ENCODE data around the gene RGMA. TPM values are rescaled to one million over a fixed set of nuclear protein-coding genes. Genes with fewer than 3 reads are reported as not detected.

The RGMA gene
- total and polyA plus RNA-seq, 10 of the 15 experiments (the other 5 are each of a cell fraction or from before 2014, with no cell fraction given), result not detected

DNA sequence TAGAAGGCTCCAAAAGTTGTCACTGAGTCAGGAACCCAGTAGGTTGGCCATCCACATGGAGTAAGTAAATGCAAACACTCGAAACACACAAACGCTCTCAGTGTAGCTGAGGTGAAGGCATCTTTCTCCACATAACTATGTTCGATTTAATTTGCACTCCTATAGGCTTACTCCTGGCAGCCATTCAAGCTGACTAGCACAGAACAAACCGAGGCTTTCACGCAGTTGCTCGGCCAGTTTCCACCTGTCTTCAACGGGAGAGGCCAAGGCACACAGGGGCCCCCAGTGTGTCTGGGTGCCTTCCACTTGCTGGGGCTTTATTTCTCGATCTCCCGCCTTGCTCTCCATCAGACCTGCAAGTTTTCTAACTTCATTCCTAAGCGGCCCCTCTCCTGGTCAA is 18.9 kb downstream of the RGMA start (continued):
- TF ChIP-seq, protein P1, sequence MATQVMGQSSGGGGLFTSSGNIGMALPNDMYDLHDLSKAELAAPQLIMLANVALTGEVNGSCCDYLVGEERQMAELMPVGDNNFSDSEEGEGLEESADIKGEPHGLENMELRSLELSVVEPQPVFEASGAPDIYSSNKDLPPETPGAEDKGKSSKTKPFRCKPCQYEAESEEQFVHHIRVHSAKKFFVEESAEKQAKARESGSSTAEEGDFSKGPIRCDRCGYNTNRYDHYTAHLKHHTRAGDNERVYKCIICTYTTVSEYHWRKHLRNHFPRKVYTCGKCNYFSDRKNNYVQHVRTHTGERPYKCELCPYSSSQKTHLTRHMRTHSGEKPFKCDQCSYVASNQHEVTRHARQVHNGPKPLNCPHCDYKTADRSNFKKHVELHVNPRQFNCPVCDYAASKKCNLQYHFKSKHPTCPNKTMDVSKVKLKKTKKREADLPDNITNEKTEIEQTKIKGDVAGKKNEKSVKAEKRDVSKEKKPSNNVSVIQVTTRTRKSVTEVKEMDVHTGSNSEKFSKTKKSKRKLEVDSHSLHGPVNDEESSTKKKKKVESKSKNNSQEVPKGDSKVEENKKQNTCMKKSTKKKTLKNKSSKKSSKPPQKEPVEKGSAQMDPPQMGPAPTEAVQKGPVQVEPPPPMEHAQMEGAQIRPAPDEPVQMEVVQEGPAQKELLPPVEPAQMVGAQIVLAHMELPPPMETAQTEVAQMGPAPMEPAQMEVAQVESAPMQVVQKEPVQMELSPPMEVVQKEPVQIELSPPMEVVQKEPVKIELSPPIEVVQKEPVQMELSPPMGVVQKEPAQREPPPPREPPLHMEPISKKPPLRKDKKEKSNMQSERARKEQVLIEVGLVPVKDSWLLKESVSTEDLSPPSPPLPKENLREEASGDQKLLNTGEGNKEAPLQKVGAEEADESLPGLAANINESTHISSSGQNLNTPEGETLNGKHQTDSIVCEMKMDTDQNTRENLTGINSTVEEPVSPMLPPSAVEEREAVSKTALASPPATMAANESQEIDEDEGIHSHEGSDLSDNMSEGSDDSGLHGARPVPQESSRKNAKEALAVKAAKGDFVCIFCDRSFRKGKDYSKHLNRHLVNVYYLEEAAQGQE (IDR thresholded peaks at IDR 0.05; ENCODE audit: low read depth, low read length), result no peak
- TF ChIP-seq, protein P2, sequence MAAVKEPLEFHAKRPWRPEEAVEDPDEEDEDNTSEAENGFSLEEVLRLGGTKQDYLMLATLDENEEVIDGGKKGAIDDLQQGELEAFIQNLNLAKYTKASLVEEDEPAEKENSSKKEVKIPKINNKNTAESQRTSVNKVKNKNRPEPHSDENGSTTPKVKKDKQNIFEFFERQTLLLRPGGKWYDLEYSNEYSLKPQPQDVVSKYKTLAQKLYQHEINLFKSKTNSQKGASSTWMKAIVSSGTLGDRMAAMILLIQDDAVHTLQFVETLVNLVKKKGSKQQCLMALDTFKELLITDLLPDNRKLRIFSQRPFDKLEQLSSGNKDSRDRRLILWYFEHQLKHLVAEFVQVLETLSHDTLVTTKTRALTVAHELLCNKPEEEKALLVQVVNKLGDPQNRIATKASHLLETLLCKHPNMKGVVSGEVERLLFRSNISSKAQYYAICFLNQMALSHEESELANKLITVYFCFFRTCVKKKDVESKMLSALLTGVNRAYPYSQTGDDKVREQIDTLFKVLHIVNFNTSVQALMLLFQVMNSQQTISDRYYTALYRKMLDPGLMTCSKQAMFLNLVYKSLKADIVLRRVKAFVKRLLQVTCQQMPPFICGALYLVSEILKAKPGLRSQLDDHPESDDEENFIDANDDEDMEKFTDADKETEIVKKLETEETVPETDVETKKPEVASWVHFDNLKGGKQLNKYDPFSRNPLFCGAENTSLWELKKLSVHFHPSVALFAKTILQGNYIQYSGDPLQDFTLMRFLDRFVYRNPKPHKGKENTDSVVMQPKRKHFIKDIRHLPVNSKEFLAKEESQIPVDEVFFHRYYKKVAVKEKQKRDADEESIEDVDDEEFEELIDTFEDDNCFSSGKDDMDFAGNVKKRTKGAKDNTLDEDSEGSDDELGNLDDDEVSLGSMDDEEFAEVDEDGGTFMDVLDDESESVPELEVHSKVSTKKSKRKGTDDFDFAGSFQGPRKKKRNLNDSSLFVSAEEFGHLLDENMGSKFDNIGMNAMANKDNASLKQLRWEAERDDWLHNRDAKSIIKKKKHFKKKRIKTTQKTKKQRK (IDR thresholded peaks at IDR 0.05; ENCODE audit: low read depth, low read length), result no peak
- no peak for TF ChIP-seq EGR1 (IDR thresholded peaks at IDR 0.05; ENCODE audit: borderline replicate concordance in 1 of 2, low read depth in 2 of 2, low read length in 2 of 2)

DNA sequence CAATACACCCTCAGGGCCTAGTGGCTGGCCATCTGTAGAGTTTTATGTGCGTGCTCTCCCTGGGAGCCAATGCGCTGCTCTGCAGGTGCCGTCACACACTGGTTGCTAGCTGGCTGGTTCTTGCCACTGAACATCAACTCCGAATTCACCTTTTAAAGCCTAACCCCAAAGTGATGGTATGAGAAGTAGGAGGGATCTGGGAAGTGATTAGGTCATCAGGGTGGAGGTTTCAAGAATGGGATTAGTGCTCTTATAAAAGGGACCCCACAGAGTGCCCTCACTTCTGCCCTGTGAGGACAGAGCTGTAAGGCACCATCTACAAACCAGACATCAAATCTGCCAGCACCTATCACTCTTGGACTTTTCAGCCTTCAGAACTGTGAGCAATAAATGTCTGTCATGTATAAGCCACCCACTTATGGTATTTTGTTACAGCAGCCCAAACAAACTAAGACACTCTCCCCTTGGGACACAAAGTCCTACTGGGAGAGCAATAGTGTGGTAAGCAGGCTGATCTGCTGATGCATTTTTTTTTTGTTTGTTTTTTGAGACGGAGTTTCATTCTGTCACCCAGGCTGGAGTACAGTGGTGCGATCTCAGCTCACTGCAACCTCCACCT is 20.3 kb downstream of the RGMA start:
- DNase-seq (ENCODE audit: low read depth, low spot score) (no peak), ATAC-seq (no peak), FAIRE-seq (no peak)
- BruUV-seq (replicated peaks), result no TSS peak
- Histone ChIP-seq H3K4me3 (no peak overlapping the region), H3K27ac (ENCODE audit: control insufficient read depth, insufficient read depth) (no peak overlapping the region), H3K27me3 (replicated peaks in 1 of 2; ENCODE audit: control insufficient read depth in 2 of 2, insufficient read depth in 2 of 2, low read length in 1 of 2) (peaks cover 6 to 17% of the 10 kb centered on the region in 2 experiments), H3K36me3 (ENCODE audit: control insufficient read depth in 2 of 2, insufficient read depth in 2 of 2, low read length in 1 of 2) (no peaks in the 10 kb centered on the region), H2AFZ (ENCODE audit: control insufficient read depth, low read depth, low read length) (no peak overlapping the region), H3K4me2 (ENCODE audit: control insufficient read depth, insufficient read depth) (no peak overlapping the region), H3K9me3 (replicated peaks; ENCODE audit: control insufficient read depth, insufficient read depth, low read length) (no peaks in the 10 kb centered on the region), H3K4me1 (ENCODE audit: control insufficient read depth, insufficient read depth, low read length) (no peaks in the 10 kb centered on the region), H3K79me2 (ENCODE audit: control insufficient read depth, insufficient read depth, low read length) (no peaks in the 10 kb centered on the region), H3K9ac (ENCODE audit: control insufficient read depth, insufficient read depth, low read length) (no peak overlapping the region), H4K20me1 (ENCODE audit: control insufficient read depth, insufficient read depth) (no peaks in the 10 kb centered on the region)
- ChIA-PET POLR2A (no interaction called here), RAD21 (ENCODE audit: unreplicated experiment) (no interaction called here), CTCF (no interaction called here), SMC1A (ENCODE audit: uncharacterized antibody, unreplicated experiment) (interaction anchor here (0.9 kb wide), 1 partner anchor 9 kb away, joined by 3 read pairs; no protein-coding TSS in a partner anchor)
- intact Hi-C loops (cut with micrococcal nuclease; ENCODE audit: unreplicated experiment) (no loop called here), in situ Hi-C loops (cut with MboI) (no loop called here)
- WGBS (ENCODE audit: insufficient coverage, insufficient replicate concordance, low lambda C conversion rate, missing lambda C conversion rate), result 45% methylated on average over 6 of the region's 6 CpGs
- TF ChIP-seq, protein P3, sequence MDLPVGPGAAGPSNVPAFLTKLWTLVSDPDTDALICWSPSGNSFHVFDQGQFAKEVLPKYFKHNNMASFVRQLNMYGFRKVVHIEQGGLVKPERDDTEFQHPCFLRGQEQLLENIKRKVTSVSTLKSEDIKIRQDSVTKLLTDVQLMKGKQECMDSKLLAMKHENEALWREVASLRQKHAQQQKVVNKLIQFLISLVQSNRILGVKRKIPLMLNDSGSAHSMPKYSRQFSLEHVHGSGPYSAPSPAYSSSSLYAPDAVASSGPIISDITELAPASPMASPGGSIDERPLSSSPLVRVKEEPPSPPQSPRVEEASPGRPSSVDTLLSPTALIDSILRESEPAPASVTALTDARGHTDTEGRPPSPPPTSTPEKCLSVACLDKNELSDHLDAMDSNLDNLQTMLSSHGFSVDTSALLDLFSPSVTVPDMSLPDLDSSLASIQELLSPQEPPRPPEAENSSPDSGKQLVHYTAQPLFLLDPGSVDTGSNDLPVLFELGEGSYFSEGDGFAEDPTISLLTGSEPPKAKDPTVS (IDR thresholded peaks at IDR 0.05; ENCODE audit: low read depth, low read length), result no peak
- TF ChIP-seq WRNIP1 (IDR thresholded peaks at IDR 0.05; ENCODE audit: borderline replicate concordance, low read depth, low read length), result no peak
- TF ChIP-seq PAX8 (IDR thresholded peaks at IDR 0.05), result no peak
- no peak for TF ChIP-seq MEF2B (IDR thresholded peaks at IDR 0.05; ENCODE audit: partially characterized antibody, poor library complexity, severe bottlenecking)
- TF ChIP-seq, protein P4, sequence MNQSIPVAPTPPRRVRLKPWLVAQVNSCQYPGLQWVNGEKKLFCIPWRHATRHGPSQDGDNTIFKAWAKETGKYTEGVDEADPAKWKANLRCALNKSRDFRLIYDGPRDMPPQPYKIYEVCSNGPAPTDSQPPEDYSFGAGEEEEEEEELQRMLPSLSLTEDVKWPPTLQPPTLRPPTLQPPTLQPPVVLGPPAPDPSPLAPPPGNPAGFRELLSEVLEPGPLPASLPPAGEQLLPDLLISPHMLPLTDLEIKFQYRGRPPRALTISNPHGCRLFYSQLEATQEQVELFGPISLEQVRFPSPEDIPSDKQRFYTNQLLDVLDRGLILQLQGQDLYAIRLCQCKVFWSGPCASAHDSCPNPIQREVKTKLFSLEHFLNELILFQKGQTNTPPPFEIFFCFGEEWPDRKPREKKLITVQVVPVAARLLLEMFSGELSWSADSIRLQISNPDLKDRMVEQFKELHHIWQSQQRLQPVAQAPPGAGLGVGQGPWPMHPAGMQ (IDR thresholded peaks at IDR 0.05; ENCODE audit: borderline replicate concordance), result no peak
- no peak for TF ChIP-seq STAT1 (conservative IDR thresholded peaks at IDR 0.05)
- no peak for TF ChIP-seq PBX3 (IDR thresholded peaks at IDR 0.05; ENCODE audit: insufficient replicate concordance, low read depth, low read length)

Data from GM12878 (cell line).